ENCODE results near the gene GLS2. TPM values are rescaled to one million over a fixed set of nuclear protein-coding genes. Genes with fewer than 3 reads are reported as not detected.

Gene GLS2
- 0.22 and 0.25 TPM in 2 replicates for total RNA-seq

GRCh38 chr12:56488041-56488955, at the start of gene GLS2:
Gene GLS2 (minus strand): TSS chr12:56488161. CDS start chr12:56488118, 43 bp downstream.

DNA sequence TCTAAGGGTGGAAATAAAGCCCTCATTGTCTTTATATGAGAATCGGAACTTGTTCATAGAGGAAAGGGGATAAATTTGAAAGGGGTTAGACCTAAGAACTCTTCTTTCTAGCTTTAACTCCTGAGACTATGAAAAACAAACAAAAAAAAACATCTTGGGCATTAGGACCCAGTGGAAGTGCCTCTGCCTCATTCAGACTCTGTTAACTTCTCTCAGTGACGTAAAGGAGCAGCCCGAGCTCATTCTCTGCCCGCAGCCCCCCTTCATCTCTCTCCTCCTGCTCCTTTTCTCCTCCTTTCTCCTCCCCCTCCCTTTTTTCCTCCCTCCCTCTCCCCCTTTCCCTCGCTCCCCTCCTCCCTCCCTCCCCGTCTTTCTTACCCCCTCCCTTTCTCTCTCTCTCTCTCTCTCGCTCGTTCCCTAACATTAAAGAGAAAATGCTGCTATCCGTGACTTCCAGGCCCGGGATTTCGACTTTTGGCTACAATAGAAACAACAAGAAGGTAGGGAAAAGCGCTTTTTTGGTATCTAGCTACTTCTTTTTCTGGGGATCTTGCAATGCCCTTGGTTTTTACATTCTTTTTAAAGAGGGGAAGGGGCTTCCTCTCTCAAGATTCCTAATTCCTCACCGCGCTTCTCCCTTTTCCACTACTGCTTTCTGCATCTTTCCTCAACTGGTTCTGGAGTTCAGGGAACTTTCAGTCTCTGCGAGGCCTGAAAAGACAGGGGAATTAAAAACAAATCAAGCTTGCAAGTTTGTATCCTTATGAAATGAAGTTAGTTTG, 33.8 kb upstream of the GLS2 start, which contains the start of gene RBMS2:
Gene RBMS2 (plus strand): TSS at position 231 of the 782 bp plus-strand sequence. CDS start 204 bp downstream, at position 435.

GRCh38 chr12:56468216-56469006, 19.6 kb downstream of the GLS2 start, which contains the start of gene SPRYD4:
Gene SPRYD4 (plus strand): TSS chr12:56468578. CDS start chr12:56468592, 14 bp downstream.

DNA sequence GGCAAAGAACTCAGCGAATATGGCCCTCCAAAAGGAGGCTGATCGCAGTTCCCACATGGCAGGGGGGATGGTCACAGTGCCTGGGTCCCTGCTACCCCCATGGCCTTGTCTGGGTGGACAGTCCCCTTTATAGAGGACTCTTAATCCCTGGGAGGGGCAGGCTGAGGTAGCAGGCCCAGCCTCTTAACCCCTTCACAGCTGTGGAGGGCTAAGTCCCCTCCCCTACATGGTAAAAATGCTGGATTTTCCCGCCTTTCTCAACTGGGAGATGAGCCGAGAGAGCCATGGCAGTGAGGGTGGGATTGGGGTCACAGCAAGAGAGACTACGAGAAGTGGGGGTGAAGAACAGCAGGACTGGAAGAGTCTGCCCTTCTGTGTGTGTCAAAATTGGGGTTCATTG, 33.4 kb downstream of the GLS2 start, which contains the start of gene MIP:
Gene MIP (minus strand): TSS at position 101 of the 400 bp plus-strand sequence. CDS start 44 bp downstream, at position 57.

DNA sequence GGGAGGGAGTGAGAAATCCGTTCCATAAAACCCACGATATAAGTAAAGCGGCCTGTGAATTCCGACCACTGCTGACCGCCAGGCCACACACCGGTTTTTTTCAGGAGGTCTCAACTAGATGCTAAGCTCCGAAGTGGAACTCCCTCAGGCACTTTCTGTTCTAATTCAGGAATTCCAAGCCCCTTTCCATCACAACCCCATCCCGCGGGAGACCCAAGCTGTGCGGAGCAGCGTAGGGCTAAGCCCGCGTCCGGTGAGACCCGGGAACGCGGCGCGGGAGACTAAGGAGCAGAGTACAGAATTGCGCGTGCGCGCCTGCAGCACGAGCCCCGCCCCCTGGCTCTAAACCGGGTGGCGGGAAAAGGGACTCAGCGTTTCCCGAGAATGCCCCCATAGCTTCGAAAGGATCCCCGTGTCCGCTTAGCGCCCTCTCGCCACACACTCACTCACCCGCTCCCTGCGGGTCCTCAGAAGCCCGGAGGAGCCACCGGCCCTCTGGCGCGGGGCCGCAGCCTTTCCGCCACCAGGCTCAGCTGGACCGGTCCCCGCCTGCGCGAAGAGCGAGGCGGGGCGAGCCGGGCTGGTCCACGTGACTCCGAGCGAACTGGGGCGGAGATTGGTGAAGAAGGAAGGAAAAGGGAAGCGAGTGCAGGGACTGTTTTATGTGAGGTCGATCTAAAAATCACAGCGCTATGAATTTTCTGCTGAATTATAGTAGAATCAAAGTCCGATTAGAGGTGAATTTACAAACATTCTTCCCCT, 38.9 kb downstream of the GLS2 start, which contains the start of gene TIMELESS:
Gene TIMELESS (minus strand): TSS at position 567 of the 762 bp plus-strand sequence. CDS start 15,256 bp downstream, outside the sequence.

Other genes with a start within 250 kb of the GLS2 start
- 18.0 and 21.7 TPM in 2 replicates for gene ANKRD52, start 229.8 kb downstream of the GLS2 start, total RNA-seq
- gene COQ10A, start 221.2 kb downstream of the GLS2 start, total RNA-seq = 6.2 and 7.4 TPM in 2 replicates
- gene CS, start 187.8 kb downstream of the GLS2 start, total RNA-seq = 68.9 and 122 TPM in 2 replicates
- 87.5 and 89.6 TPM in 2 replicates for gene CNPY2, start 172.2 kb downstream of the GLS2 start, total RNA-seq
- gene PAN2, start 154.2 kb downstream of the GLS2 start, total RNA-seq = 22.6 and 25.4 TPM in 2 replicates
- gene IL23A, start 149.3 kb downstream of the GLS2 start, total RNA-seq = 0.22 TPM in 1 of 2 replicates, not detected in the other
- 147 and 327 TPM in 2 replicates for gene STAT2, start 128.1 kb downstream of the GLS2 start, total RNA-seq
- gene APOF, start 125.3 kb downstream of the GLS2 start, total RNA-seq = not detected in 2 replicates
- 12.1 and 31.5 TPM in 2 replicates for gene TIMELESS, start 38.7 kb downstream of the GLS2 start, total RNA-seq
- not detected in 2 replicates for gene MIP, start 33.5 kb downstream of the GLS2 start, total RNA-seq
- 1.5 and 1.7 TPM in 2 replicates for gene SPRYD4, start 19.6 kb downstream of the GLS2 start, total RNA-seq
- gene RBMS2, start 33.7 kb upstream of the GLS2 start, total RNA-seq = 6.8 and 8.6 TPM in 2 replicates
- 20.2 and 20.9 TPM in 2 replicates for gene BAZ2A, start 142.2 kb upstream of the GLS2 start, total RNA-seq
- gene ATP5F1B, start 157.8 kb upstream of the GLS2 start, total RNA-seq = 483 and 651 TPM in 2 replicates
- 68.5 and 104 TPM in 2 replicates for gene PTGES3, start 200.1 kb upstream of the GLS2 start, total RNA-seq
- 1,021 and 1,089 TPM in 2 replicates for gene NACA, start 237.1 kb upstream of the GLS2 start, total RNA-seq

All from uterine smooth muscle cell (primary cell).